Liver (tissue), 3 donors: ENCODE results near the gene TM4SF1.

Experiments used
- FOXA1 ChIP-seq: IDR thresholded peaks from 2 replicates; pipeline ENCODE4 v1.6.1; 2016; ENCODE audit warnings: antibody characterized with exemption
- GABPA ChIP-seq, 2 donors: IDR thresholded peaks in 1 of 2; conservative IDR thresholded peaks in 1 of 2; 2 replicates each; pipeline ENCODE4 v1.6.1; 2016; ENCODE audit warnings: antibody characterized with exemption in 2 of 2, mild to moderate bottlenecking in 1 of 2, moderate library complexity in 1 of 2
- JUND ChIP-seq, 2 donors: IDR thresholded peaks; 2 replicates each; pipeline ENCODE4 v1.6.1; 2016; ENCODE audit warnings: antibody characterized with exemption in 2 of 2
- MAX ChIP-seq: IDR thresholded peaks from 2 replicates; pipeline ENCODE4 v1.6.1; 2016; ENCODE audit warnings: antibody characterized with exemption
- RAD21 ChIP-seq, 2 donors: IDR thresholded peaks; 2 replicates each; pipeline ENCODE4 v1.6.1; 2016; ENCODE audit warnings: antibody characterized with exemption in 2 of 2, mild to moderate bottlenecking in 2 of 2
- SP1 ChIP-seq: IDR thresholded peaks from 2 replicates; pipeline ENCODE4 v1.6.1; 2018; ENCODE audit warnings: antibody characterized with exemption, mild to moderate bottlenecking
- TAF1 ChIP-seq: conservative IDR thresholded peaks from 2 replicates; pipeline ENCODE4 v1.6.1; 2016; ENCODE audit warnings: antibody characterized with exemption, mild to moderate bottlenecking
- YY1 ChIP-seq: IDR thresholded peaks from 2 replicates; pipeline ENCODE4 v1.6.1; 2016; ENCODE audit warnings: antibody characterized with exemption, mild to moderate bottlenecking
- TF ChIP-seq, protein P1 (sequence below): fragments of 150-350 bp; IDR thresholded peaks from 2 replicates; pipeline ENCODE4 v1.5.1; 2017; ENCODE audit warnings: improper control_type of control experiment, low read depth, low read length; ENCODE audit not compliant: missing input control
- TF ChIP-seq, protein P2 (sequence below): IDR thresholded peaks from 2 replicates; pipeline ENCODE4 v1.6.1; 2016; ENCODE audit warnings: antibody characterized with exemption
- donor health status: healthy.
- donor health status: healthy.

DNA sequence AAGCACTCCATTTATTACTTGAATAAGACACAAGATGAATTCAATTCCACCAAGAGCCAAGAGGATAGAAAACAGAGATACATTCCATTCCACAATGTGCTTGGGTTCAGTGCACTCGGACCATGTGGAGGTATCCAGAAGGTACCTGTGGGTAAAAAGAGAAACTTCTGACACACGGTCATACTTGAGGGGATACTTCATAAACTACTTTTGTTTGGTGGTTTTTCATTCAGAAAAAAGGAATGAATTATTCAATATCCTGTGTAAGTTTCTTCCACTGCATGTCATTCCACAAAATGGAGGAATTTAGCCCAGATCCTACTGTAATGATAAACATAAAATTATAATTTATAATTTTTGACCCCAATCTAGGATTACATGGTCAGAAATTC lies 5.7 kb downstream of the TM4SF1 start:
- TF ChIP-seq MAX (no peak), FOXA1 (no peak), JUND (IDR thresholded peaks at IDR 0.05) (no peak), GABPA (IDR thresholded peaks at IDR 0.05 in 1 of 2, conservative IDR thresholded peaks at IDR 0.05 in 1 of 2) (no peak), SP1 (no peak), YY1 (no peak), TAF1 (no peak), RAD21 (IDR thresholded peaks at IDR 0.05) (no peak)
- TF ChIP-seq, protein P1, sequence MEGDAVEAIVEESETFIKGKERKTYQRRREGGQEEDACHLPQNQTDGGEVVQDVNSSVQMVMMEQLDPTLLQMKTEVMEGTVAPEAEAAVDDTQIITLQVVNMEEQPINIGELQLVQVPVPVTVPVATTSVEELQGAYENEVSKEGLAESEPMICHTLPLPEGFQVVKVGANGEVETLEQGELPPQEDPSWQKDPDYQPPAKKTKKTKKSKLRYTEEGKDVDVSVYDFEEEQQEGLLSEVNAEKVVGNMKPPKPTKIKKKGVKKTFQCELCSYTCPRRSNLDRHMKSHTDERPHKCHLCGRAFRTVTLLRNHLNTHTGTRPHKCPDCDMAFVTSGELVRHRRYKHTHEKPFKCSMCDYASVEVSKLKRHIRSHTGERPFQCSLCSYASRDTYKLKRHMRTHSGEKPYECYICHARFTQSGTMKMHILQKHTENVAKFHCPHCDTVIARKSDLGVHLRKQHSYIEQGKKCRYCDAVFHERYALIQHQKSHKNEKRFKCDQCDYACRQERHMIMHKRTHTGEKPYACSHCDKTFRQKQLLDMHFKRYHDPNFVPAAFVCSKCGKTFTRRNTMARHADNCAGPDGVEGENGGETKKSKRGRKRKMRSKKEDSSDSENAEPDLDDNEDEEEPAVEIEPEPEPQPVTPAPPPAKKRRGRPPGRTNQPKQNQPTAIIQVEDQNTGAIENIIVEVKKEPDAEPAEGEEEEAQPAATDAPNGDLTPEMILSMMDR, result no peak
- TF ChIP-seq, protein P2, sequence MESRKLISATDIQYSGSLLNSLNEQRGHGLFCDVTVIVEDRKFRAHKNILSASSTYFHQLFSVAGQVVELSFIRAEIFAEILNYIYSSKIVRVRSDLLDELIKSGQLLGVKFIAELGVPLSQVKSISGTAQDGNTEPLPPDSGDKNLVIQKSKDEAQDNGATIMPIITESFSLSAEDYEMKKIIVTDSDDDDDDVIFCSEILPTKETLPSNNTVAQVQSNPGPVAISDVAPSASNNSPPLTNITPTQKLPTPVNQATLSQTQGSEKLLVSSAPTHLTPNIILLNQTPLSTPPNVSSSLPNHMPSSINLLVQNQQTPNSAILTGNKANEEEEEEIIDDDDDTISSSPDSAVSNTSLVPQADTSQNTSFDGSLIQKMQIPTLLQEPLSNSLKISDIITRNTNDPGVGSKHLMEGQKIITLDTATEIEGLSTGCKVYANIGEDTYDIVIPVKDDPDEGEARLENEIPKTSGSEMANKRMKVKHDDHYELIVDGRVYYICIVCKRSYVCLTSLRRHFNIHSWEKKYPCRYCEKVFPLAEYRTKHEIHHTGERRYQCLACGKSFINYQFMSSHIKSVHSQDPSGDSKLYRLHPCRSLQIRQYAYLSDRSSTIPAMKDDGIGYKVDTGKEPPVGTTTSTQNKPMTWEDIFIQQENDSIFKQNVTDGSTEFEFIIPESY, result no peak
